ENCODE data around the gene SLC1A1.

DNA sequence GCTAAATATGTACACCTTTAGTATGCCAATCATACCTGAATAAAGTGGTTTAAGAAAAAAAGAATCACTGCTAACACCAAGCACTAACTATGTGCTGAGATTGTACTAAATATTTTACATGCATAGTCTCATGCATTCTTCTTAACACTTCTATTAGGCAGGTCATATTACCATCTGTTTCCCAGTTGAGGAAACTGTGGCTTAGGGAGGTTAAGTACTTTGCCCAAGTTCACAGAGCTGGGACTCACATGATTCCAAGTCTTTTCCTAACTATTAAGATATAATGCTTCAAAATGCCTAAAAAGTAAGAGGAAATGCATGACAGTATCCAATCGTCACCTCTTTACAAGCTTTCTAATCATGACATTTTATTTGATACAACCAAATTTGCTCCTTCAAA lies 102.6 kb downstream of the SLC1A1 start:
- TF ChIP-seq SIN3A (IDR thresholded peaks at IDR 0.05; ENCODE audit: borderline replicate concordance, insufficient read depth, low read length) = no peak
- TF ChIP-seq TAF1 (IDR thresholded peaks at IDR 0.05; ENCODE audit: borderline replicate concordance, insufficient read depth, low read length) = no peak

All from PFSK-1 (cell line).